Ascending aorta (tissue), 2 donors: ENCODE data around the gene ARSI. TPM values are rescaled to one million over a fixed set of nuclear protein-coding genes. Genes with fewer than 3 reads are reported as not detected.

Experiments
- DNase-seq, 2 donors: peaks; one replicate each; pipeline ENCODE4 v3.0.0-alpha.2; 2019; ENCODE audit warnings: low spot score in 2 of 2
- H3K27ac ChIP-seq, 2 donors: fragments of 200-600 bp; sonication (generic); one replicate each; pipeline ENCODE4 v1.5.1; 2016 to 2017; ENCODE audit warnings: mild to moderate bottlenecking in 1 of 2
- H3K27me3 ChIP-seq: fragments of 200-600 bp; sonication (generic); one replicate; pipeline ENCODE4 v1.5.1; 2017
- H3K36me3 ChIP-seq, 2 donors: fragments of 200-600 bp; sonication (generic); one replicate each; pipeline ENCODE4 v1.5.1; 2016
- H3K4me1 ChIP-seq, 2 donors: fragments of 200-600 bp; sonication (generic); one replicate each; pipeline ENCODE4 v1.5.1; 2016 to 2017; ENCODE audit warnings: mild to moderate bottlenecking in 1 of 2
- H3K4me3 ChIP-seq, 2 donors: fragments of 200-600 bp; sonication (generic); one replicate each; pipeline ENCODE4 v1.5.1; 2016 to 2017; ENCODE audit warnings: mild to moderate bottlenecking in 1 of 2
- H3K9me3 ChIP-seq, 2 donors: fragments of 200-600 bp; sonication (generic); one replicate each; pipeline ENCODE4 v1.5.1; 2016
- intact Hi-C: fragments of 100-400 bp; cut with DNase I; formaldehyde crosslinking; loops from one replicate; pipeline ENCODE4 v1.15.1; 2023
- total RNA-seq: library from RNA; depleted of rRNA; stranded (reverse); fragments of >200 nt; gene quantifications from one replicate; pipeline ENCODE4 v1.1.0, GENCODE V29; 2016
- TF ChIP-seq, protein P1 (sequence below), 3 experiments: fragments of 200-600 bp in 2 of 3; fragments of 450-650 bp in 1 of 3; sonication (generic) in 2 of 3; IDR thresholded peaks; one replicate each; pipeline ENCODE4 v1.5.1; 2016 to 2019; ENCODE audit warnings: antibody characterized with exemption in 3 of 3, mild to moderate bottlenecking in 1 of 3, moderate library complexity in 1 of 3

The ARSI gene
- total RNA-seq, 1 donor from 2014 or later = not detected

DNA sequence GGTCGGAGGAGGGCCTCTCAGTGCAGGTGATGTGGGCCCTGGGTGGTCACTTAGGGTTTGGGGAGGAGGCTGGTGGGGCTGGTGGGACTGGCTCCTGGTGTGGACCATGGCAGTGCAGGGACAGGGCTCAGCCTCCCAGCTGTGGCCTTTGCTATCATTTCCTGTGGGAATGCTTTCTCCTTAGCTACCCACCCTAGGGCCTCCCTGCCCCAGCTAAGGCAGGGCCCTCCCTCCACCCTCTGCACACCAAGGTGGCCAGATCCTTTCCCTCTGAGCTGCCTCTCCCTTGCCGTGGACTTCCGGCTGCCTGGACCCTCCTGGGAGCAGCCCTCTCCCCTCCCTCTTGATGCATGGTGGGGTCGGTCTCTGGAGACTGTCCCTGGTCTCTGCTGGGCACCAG, 22.7 kb upstream of the ARSI start:
- intact Hi-C loops = no loop called here
- no peaks in the 10 kb centered on the region for H3K36me3 ChIP-seq
- H3K9me3 ChIP-seq = no peaks in the 10 kb centered on the region
- H3K4me3 ChIP-seq = no peak overlapping the region
- no peaks in the 10 kb centered on the region for H3K27me3 ChIP-seq
- TF ChIP-seq, protein P1, sequence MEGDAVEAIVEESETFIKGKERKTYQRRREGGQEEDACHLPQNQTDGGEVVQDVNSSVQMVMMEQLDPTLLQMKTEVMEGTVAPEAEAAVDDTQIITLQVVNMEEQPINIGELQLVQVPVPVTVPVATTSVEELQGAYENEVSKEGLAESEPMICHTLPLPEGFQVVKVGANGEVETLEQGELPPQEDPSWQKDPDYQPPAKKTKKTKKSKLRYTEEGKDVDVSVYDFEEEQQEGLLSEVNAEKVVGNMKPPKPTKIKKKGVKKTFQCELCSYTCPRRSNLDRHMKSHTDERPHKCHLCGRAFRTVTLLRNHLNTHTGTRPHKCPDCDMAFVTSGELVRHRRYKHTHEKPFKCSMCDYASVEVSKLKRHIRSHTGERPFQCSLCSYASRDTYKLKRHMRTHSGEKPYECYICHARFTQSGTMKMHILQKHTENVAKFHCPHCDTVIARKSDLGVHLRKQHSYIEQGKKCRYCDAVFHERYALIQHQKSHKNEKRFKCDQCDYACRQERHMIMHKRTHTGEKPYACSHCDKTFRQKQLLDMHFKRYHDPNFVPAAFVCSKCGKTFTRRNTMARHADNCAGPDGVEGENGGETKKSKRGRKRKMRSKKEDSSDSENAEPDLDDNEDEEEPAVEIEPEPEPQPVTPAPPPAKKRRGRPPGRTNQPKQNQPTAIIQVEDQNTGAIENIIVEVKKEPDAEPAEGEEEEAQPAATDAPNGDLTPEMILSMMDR (IDR thresholded peaks at IDR 0.05) = no peak
- no peaks in the 10 kb centered on the region for H3K4me1 ChIP-seq
- no peak overlapping the region for H3K27ac ChIP-seq
- DNase-seq = no peak

DNA sequence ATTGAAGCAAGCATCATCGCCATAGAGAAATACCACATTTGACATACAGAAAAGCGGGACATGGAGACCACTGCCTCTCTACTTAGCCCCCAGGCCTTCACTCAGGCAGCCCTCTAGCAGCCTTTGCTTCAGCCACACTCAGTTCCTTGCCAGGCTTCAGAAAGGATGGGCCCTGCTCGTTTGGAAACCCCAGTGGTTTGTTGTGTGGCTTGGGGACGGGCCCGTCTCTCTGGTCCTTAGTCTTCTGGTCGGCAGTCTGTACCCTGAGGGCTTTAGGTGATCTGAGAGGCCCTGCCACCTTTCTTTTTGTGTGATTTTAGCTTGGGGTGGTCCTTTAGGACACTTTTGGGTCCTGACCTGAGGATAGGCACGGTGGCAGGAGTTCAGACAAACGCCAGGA, 21.1 kb upstream of the ARSI start:
- Histone ChIP-seq H3K9me3 (no peaks in the 10 kb centered on the region), H3K27ac (no peak overlapping the region), H3K4me3 (no peak overlapping the region), H3K36me3 (no peaks in the 10 kb centered on the region), H3K27me3 (no peaks in the 10 kb centered on the region), H3K4me1 (no peaks in the 10 kb centered on the region)
- TF ChIP-seq, protein P1 (IDR thresholded peaks at IDR 0.05) = no peak
- intact Hi-C loops = no loop called here
- no peak for DNase-seq

DNA sequence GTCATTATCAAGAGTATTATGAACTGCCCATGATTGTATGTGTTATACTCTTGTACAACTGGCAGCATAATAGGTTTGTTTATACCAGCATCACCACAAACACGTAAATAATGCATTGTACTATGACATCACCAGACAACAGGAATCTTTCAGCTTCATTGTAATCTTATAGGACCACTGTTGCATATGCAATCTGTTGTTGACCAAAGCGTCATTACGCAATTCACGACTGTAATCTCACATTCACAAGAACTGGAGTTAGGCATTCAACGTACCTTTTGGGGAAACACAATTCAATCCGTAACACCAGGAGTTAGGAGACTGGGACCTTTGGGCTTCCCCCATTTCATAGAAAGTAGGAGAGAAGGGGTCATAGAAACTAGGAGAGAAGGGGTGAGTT, 20.4 kb upstream of the ARSI start:
- no peaks in the 10 kb centered on the region for H3K36me3 ChIP-seq
- no peaks in the 10 kb centered on the region for H3K9me3 ChIP-seq
- DNase-seq = no peak
- TF ChIP-seq, protein P1 (IDR thresholded peaks at IDR 0.05) = no peak
- H3K4me1 ChIP-seq = no peaks in the 10 kb centered on the region
- H3K27ac ChIP-seq = no peak overlapping the region
- intact Hi-C loops = no loop called here
- H3K4me3 ChIP-seq = no peak overlapping the region
- H3K27me3 ChIP-seq = no peaks in the 10 kb centered on the region

DNA sequence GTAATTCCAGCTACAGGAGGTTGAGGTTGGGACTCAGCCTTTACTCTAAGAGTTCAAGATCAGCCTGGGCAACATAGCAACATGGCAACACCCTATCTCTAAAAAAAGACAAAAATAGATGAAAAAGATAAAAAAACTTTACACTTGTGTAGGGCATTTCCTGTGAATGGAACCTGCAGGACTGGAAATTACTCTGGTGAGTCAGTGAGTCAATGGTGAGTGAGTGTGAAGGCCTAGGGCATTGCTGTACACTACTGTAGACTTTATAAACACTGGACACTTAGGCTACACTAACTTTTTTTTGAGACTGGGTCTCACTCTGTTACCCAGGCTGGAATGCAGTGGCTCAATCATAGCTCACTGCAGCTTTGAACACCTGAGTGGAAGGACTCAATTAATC, 19.5 kb upstream of the ARSI start:
- intact Hi-C loops = no loop called here
- TF ChIP-seq, protein P1 (IDR thresholded peaks at IDR 0.05) = no peak
- H3K27me3 ChIP-seq = no peaks in the 10 kb centered on the region
- H3K36me3 ChIP-seq = no peaks in the 10 kb centered on the region
- H3K4me3 ChIP-seq = no peak overlapping the region
- no peak overlapping the region for H3K27ac ChIP-seq
- no peaks in the 10 kb centered on the region for H3K9me3 ChIP-seq
- no peak for DNase-seq
- no peaks in the 10 kb centered on the region for H3K4me1 ChIP-seq

DNA sequence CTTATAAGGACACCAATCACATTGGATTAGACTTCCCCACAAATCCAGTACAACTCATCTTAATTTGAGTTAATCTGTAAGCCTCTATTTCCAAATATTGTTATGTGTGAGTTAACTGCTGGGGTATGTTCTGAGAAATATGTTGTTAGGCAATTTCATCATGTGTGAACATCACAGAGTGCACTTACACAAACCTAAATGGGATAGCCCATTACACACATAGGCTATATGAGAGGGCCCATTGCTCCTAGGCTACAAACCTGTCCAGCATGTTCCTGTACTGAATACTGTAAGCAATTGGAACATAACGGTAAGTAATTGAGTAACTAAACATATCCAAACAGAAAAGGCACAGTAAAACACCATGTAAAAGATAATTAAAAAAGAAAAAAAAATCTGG, 19.1 kb upstream of the ARSI start:
- Histone ChIP-seq H3K4me1 (no peaks in the 10 kb centered on the region), H3K27ac (no peak overlapping the region), H3K27me3 (no peaks in the 10 kb centered on the region), H3K9me3 (no peaks in the 10 kb centered on the region), H3K4me3 (no peak overlapping the region), H3K36me3 (no peaks in the 10 kb centered on the region)
- no peak for DNase-seq
- intact Hi-C loops = no loop called here
- TF ChIP-seq, protein P1 (IDR thresholded peaks at IDR 0.05) = no peak

DNA sequence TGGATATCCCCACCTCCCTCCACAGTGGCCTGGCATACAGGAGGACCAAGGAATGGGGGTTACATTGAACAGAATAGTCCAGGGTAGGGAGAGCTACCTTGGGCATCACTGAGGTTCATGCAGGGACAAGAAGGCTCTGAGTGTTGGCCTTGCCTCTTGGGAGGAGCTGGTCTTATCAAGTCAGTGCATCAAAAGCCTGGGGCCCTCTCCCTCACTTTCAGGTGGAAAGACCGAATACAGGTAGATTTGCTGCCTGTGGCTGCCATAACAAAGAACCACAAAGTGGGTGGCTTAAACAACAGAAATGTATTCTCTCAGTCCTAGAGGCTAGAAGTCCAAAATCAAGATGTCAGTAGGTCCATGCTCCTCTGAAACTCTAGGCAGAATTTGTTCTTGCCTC, 18.5 kb upstream of the ARSI start:
- DNase-seq = no peak
- no peaks in the 10 kb centered on the region for H3K9me3 ChIP-seq
- no peak overlapping the region for H3K27ac ChIP-seq
- intact Hi-C loops = no loop called here
- TF ChIP-seq, protein P1 (IDR thresholded peaks at IDR 0.05) = no peak
- no peak overlapping the region for H3K4me3 ChIP-seq
- no peaks in the 10 kb centered on the region for H3K36me3 ChIP-seq
- H3K27me3 ChIP-seq = no peaks in the 10 kb centered on the region
- H3K4me1 ChIP-seq = no peaks in the 10 kb centered on the region
